Measurements from ENCODE around the gene PPM1H. TPM values are rescaled to one million over a fixed set of nuclear protein-coding genes. Genes with fewer than 3 reads are reported as not detected.

PPM1H gene
- total and polyA plus RNA-seq, 2 donors (not counting 1 experiment from before 2014, with no cell fraction given): 0.01 TPM; not detected in 1

DNA sequence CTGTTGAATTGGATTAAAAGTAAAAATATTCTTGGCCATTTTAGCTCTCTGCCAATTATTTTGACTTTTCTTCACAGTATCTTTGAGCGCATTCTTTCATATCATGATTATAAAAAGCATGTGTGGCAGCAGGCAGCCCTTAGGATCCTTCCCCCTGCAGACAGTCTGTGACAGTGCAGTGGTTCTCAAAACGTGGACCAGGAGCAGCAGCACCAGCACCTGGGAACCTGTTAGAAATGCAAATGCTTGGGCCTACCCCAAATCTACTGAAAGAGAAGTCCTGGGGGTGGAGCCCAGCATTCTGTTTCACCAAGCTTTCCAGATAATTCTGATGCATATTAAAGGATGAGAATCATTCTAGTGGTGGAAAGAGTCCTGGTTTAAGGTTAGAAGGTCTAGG is 312.8 kb downstream of the PPM1H start:
- WGBS (ENCODE audit: insufficient coverage): 100% methylated on average over 1 of the region's 2 CpGs

DNA sequence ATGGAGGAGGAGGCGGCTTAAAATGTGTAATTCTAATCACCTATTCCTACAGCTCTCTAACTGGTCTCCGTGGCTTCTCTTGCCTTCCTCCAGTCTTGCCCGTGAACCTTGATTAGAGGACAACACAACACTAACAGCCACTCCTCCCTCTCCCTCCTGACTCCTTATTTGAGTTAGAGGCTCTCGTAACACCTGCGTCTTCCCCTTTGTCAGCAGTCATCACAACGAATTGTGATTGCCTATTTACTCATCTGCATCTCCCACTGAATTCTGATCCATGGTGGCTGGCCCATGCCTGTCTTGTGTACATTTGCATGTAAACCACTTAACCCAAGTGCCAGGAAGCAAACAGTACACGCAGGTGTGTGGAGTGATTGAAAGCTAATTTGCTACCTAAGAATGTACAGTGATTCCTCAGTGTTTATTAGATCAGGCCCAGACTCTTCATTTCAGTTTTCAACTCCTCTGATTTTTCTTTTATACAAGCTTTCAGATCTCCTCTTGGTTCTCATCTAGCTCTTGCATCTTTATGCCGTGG is 313.8 kb downstream of the PPM1H start:
- TF ChIP-seq EZH2 (IDR thresholded peaks at IDR 0.05; ENCODE audit: borderline replicate concordance, insufficient read depth, low read depth, low read length, poor library complexity, severe bottlenecking): no peak
- TF ChIP-seq, protein P1, sequence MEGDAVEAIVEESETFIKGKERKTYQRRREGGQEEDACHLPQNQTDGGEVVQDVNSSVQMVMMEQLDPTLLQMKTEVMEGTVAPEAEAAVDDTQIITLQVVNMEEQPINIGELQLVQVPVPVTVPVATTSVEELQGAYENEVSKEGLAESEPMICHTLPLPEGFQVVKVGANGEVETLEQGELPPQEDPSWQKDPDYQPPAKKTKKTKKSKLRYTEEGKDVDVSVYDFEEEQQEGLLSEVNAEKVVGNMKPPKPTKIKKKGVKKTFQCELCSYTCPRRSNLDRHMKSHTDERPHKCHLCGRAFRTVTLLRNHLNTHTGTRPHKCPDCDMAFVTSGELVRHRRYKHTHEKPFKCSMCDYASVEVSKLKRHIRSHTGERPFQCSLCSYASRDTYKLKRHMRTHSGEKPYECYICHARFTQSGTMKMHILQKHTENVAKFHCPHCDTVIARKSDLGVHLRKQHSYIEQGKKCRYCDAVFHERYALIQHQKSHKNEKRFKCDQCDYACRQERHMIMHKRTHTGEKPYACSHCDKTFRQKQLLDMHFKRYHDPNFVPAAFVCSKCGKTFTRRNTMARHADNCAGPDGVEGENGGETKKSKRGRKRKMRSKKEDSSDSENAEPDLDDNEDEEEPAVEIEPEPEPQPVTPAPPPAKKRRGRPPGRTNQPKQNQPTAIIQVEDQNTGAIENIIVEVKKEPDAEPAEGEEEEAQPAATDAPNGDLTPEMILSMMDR (IDR thresholded peaks at IDR 0.05): no peak
- DNase-seq: no peak
- CTCF ChIA-PET: no interaction called here

More for the DNA sequence above, 312.8 kb downstream of the PPM1H start:
- ATAC-seq (ENCODE audit: low read depth) (no peak), DNase-seq (no peak)
- no peak for TF ChIP-seq EZH2 (IDR thresholded peaks at IDR 0.05; ENCODE audit: borderline replicate concordance, insufficient read depth, low read depth, low read length, poor library complexity, severe bottlenecking)
- TF ChIP-seq, protein P1 (IDR thresholded peaks at IDR 0.05): no peak
- no peak overlapping the region for H3K27ac Mint-ChIP-seq
- H3K27me3 Mint-ChIP-seq: peaks cover 10% of the 10 kb centered on the region
- no peaks in the 10 kb centered on the region for H3K79me2 ChIP-seq (ENCODE audit: control insufficient read depth, insufficient read depth, low read length)
- H3K4me2 ChIP-seq (replicated peaks; ENCODE audit: low read depth, low read length, poor library complexity, severe bottlenecking): no peak overlapping the region
- ChIA-PET CTCF (interaction anchor here (0.5 kb wide), 1 partner anchor 27 kb away, joined by 5 read pairs; no protein-coding TSS in a partner anchor), POLR2A (no interaction called here)
- H3K9ac ChIP-seq (ENCODE audit: low read length): no peak overlapping the region
- H3K9me3 ChIP-seq (ENCODE audit: control extremely low read depth in 1 of 3, control insufficient read depth in 2 of 3, insufficient read depth in 1 of 3, low read length in 2 of 3): no peaks in the 10 kb centered on the region
- no peaks in the 10 kb centered on the region for H3K4me1 ChIP-seq (ENCODE audit: control insufficient read depth in 2 of 2, insufficient read depth in 2 of 2, low read length in 2 of 2)
- peaks cover 0 to 8% (median 0%) of the 10 kb centered on the region in 4 experiments for H3K27me3 ChIP-seq (replicated peaks in 1 of 4; ENCODE audit: control extremely low read depth in 1 of 4, control insufficient read depth in 3 of 4, insufficient read depth in 4 of 4, low read length in 3 of 4)
- H3K4me3 Mint-ChIP-seq: no peak overlapping the region
- no peak overlapping the region for H3K27ac ChIP-seq (ENCODE audit: low read length in 2 of 2)
- no peaks in the 10 kb centered on the region for H4K20me1 ChIP-seq (ENCODE audit: control insufficient read depth, insufficient read depth, low read length, poor library complexity, severe bottlenecking)
- no peak overlapping the region for H2AFZ ChIP-seq (ENCODE audit: insufficient read depth, low read depth, low read length, poor library complexity, severe bottlenecking)
- no peaks in the 10 kb centered on the region for H3K9me3 Mint-ChIP-seq (ENCODE audit: insufficient read depth)
- intact Hi-C loops (cut with micrococcal nuclease): no loop called here
- no peaks in the 10 kb centered on the region for H3K4me1 Mint-ChIP-seq
- no peak overlapping the region for H3K4me3 ChIP-seq (ENCODE audit: control extremely low read depth in 1 of 5, extremely low read depth in 1 of 5, insufficient read depth in 1 of 5, low read depth in 2 of 5, low read length in 4 of 5)
- no peaks in the 10 kb centered on the region for H3K36me3 ChIP-seq (replicated peaks in 1 of 2; ENCODE audit: control extremely low read depth in 1 of 2, control insufficient read depth in 1 of 2, extremely low read depth in 1 of 2, insufficient read depth in 2 of 2, low read length in 1 of 2)

More for the DNA sequence above, 313.8 kb downstream of the PPM1H start:
- WGBS (ENCODE audit: insufficient coverage): 97% methylated on average over 6 of the region's 8 CpGs
- no peaks in the 10 kb centered on the region for H3K4me1 ChIP-seq (ENCODE audit: control insufficient read depth in 2 of 2, insufficient read depth in 2 of 2, low read length in 2 of 2)
- intact Hi-C loops (cut with micrococcal nuclease): no loop called here
- no peaks in the 10 kb centered on the region for H3K9me3 ChIP-seq (ENCODE audit: control extremely low read depth in 1 of 3, control insufficient read depth in 2 of 3, insufficient read depth in 1 of 3, low read length in 2 of 3)
- no peaks in the 10 kb centered on the region for H4K20me1 ChIP-seq (ENCODE audit: control insufficient read depth, insufficient read depth, low read length, poor library complexity, severe bottlenecking)
- H3K79me2 ChIP-seq (ENCODE audit: control insufficient read depth, insufficient read depth, low read length): no peaks in the 10 kb centered on the region
- POLR2A ChIA-PET: no interaction called here
- Mint-ChIP-seq H3K27me3 (peaks cover 4% of the 10 kb centered on the region), H3K9me3 (ENCODE audit: insufficient read depth) (no peaks in the 10 kb centered on the region), H3K4me1 (no peaks in the 10 kb centered on the region), H3K27ac (no peak overlapping the region), H3K4me3 (no peak overlapping the region)
- no peak overlapping the region for H3K4me3 ChIP-seq (ENCODE audit: control extremely low read depth in 1 of 5, extremely low read depth in 1 of 5, insufficient read depth in 1 of 5, low read depth in 2 of 5, low read length in 4 of 5)
- H3K27me3 ChIP-seq (replicated peaks in 1 of 4; ENCODE audit: control extremely low read depth in 1 of 4, control insufficient read depth in 3 of 4, insufficient read depth in 4 of 4, low read length in 3 of 4): peaks cover 0 to 8% (median 0%) of the 10 kb centered on the region in 4 experiments
- H3K27ac ChIP-seq (ENCODE audit: low read length in 2 of 2): no peak overlapping the region
- no peak overlapping the region for H3K4me2 ChIP-seq (replicated peaks; ENCODE audit: low read depth, low read length, poor library complexity, severe bottlenecking)
- ATAC-seq (ENCODE audit: low read depth): no peak
- no peaks in the 10 kb centered on the region for H3K36me3 ChIP-seq (replicated peaks in 1 of 2; ENCODE audit: control extremely low read depth in 1 of 2, control insufficient read depth in 1 of 2, extremely low read depth in 1 of 2, insufficient read depth in 2 of 2, low read length in 1 of 2)
- H2AFZ ChIP-seq (ENCODE audit: insufficient read depth, low read depth, low read length, poor library complexity, severe bottlenecking): no peak overlapping the region
- no peak overlapping the region for H3K9ac ChIP-seq (ENCODE audit: low read length)

Measured in B cell (primary cell).